ENCODE results near the gene NUDT22.

The NUDT22 gene

DNA sequence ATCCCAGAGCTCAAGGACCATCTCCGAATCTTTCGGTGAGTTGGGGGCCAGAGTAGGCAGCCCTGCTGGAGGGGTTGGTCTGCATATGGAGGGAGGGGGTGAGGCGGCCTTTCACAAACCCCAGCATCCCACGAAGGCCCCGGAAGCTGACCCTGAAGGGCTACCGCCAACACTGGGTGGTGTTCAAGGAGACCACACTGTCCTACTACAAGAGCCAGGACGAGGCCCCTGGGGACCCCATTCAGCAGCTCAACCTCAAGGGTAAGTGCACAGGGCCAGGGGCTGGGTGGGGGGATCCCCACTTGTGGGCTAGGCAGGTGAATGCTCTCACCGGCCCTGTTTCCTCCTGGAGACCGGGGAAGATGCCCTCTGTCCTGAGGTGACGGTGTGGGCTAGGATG, 6.3 kb upstream of the NUDT22 start:
- Histone ChIP-seq H3K27ac (ENCODE audit: low read depth, low read length, severe bottlenecking) (no peak overlapping the region), H3K36me3 (ENCODE audit: control insufficient read depth, insufficient read depth, low read length) (peaks cover 34% of the 10 kb centered on the region), H3K4me1 (ENCODE audit: control insufficient read depth, insufficient read depth, low read length, poor library complexity, severe bottlenecking) (no peaks in the 10 kb centered on the region), H3K9me3 (ENCODE audit: control insufficient read depth, low read length) (no peaks in the 10 kb centered on the region), H3K4me3 (ENCODE audit: extremely low read depth, insufficient read depth, low read length, poor library complexity, severe bottlenecking) (no peak overlapping the region)
- WGBS, 2 experiments (ENCODE audit: insufficient coverage in 2 of 2): 98 to 100% methylated on average over 5 to 6 of the region's 10 CpGs

DNA sequence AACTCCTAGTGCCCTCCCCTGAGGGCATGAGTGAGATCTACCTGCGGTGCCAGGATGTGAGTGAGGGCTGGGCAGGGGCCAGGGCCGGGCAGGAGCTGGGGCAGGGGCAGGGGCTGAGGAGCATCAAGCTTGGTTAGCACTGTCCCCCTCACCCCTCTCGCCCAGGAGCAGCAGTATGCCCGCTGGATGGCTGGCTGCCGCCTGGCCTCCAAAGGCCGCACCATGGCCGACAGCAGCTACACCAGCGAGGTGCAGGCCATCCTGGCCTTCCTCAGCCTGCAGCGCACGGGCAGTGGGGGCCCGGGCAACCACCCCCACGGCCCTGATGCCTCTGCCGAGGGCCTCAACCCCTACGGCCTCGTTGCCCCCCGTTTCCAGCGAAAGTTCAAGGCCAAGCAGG, 5.8 kb upstream of the NUDT22 start:
- Histone ChIP-seq H3K36me3 (ENCODE audit: control insufficient read depth, insufficient read depth, low read length) (peaks cover 29% of the 10 kb centered on the region), H3K27ac (ENCODE audit: low read depth, low read length, severe bottlenecking) (no peak overlapping the region), H3K9me3 (ENCODE audit: control insufficient read depth, low read length) (no peaks in the 10 kb centered on the region), H3K4me3 (ENCODE audit: extremely low read depth, insufficient read depth, low read length, poor library complexity, severe bottlenecking) (no peak overlapping the region), H3K4me1 (ENCODE audit: control insufficient read depth, insufficient read depth, low read length, poor library complexity, severe bottlenecking) (peaks cover 3% of the 10 kb centered on the region)
- 92 to 93% methylated on average over 17 of the region's 17 CpGs for WGBS, 2 experiments (ENCODE audit: insufficient coverage in 2 of 2)

DNA sequence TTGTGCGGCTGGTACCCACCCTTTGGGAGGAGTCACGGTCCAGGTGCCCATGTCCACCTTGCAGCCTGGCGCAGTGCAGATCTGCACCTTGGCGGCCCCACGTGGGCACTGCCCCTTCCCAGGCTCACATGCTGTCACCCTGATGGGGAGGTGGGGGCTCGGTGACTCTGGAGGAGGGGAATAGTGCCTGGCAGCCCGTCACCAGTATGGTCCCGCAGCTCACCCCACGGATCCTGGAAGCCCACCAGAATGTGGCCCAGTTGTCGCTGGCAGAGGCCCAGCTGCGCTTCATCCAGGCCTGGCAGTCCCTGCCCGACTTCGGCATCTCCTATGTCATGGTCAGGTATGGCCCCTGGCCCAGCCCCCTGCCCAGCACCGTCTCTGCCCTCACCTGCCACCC, 5.3 kb upstream of the NUDT22 start:
- 94 to 99% methylated on average over 14 of the region's 14 CpGs for WGBS, 2 experiments (ENCODE audit: insufficient coverage in 2 of 2)
- Histone ChIP-seq H3K4me3 (ENCODE audit: extremely low read depth, insufficient read depth, low read length, poor library complexity, severe bottlenecking) (no peak overlapping the region), H3K27ac (ENCODE audit: low read depth, low read length, severe bottlenecking) (no peak overlapping the region), H3K9me3 (ENCODE audit: control insufficient read depth, low read length) (no peaks in the 10 kb centered on the region), H3K36me3 (ENCODE audit: control insufficient read depth, insufficient read depth, low read length) (peaks cover 29% of the 10 kb centered on the region), H3K4me1 (ENCODE audit: control insufficient read depth, insufficient read depth, low read length, poor library complexity, severe bottlenecking) (peaks cover 6% of the 10 kb centered on the region)

DNA sequence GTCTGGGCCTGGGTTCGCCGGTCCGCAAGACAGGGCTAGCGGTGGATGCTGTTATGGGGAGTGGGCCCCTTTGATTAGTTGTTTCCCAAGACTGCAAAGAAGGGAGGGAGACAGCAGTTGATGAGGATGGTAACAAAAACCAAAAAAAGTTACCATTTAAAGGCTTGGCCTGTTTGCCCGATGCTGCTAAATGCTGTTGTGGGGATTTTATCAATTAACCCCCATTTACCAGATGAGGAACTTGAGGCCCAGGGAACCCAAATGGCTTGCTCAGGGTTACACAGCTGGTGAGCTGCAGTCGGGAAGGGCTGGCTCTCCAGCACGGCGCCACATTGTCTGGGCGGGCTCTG, 3.4 kb upstream of the NUDT22 start:
- peaks cover 11% of the 10 kb centered on the region for H3K4me1 ChIP-seq (ENCODE audit: control insufficient read depth, insufficient read depth, low read length, poor library complexity, severe bottlenecking)
- 97 to 98% methylated on average over 8 of the region's 9 CpGs for WGBS, 2 experiments (ENCODE audit: insufficient coverage in 2 of 2)
- H3K27ac ChIP-seq (ENCODE audit: low read depth, low read length, severe bottlenecking): no peak overlapping the region

DNA sequence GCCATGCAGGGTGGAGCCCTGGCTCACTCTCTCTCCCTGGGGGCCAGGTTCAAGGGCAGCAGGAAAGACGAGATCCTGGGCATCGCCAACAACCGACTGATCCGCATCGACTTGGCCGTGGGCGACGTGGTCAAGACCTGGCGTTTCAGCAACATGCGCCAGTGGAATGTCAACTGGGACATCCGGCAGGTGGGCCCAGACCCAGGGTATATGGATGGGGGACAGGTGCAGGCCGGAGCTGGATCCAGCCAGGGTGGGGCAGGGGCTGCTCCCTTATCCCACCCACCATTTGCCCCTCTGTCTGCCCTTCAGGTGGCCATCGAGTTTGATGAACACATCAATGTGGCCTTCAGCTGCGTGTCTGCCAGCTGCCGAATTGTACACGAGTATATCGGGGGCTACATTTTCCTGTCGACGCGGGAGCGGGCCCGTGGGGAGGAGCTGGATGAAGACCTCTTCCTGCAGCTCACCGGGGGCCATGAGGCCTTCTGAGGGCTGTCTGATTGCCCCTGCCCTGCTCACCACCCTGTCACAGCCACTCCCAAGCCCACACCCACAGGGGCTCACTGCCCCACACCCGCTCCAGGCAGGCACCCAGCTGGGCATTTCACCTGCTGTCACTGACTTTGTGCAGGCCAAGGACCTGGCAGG, 2.9 kb upstream of the NUDT22 start:
- Histone ChIP-seq H3K4me1 (ENCODE audit: control insufficient read depth, insufficient read depth, low read length, poor library complexity, severe bottlenecking) (peaks cover 11% of the 10 kb centered on the region), H3K27ac (ENCODE audit: low read depth, low read length, severe bottlenecking) (no peak overlapping the region), H3K4me3 (ENCODE audit: extremely low read depth, insufficient read depth, low read length, poor library complexity, severe bottlenecking) (no peak overlapping the region), H3K36me3 (ENCODE audit: control insufficient read depth, insufficient read depth, low read length) (peaks cover 29% of the 10 kb centered on the region), H3K9me3 (ENCODE audit: control insufficient read depth, low read length) (no peaks in the 10 kb centered on the region)
- 96 to 97% methylated on average over 22 to 23 of the region's 24 CpGs for WGBS, 2 experiments (ENCODE audit: insufficient coverage in 2 of 2)

More for the DNA sequence above, 3.4 kb upstream of the NUDT22 start:
- no peaks in the 10 kb centered on the region for H3K9me3 ChIP-seq (ENCODE audit: control insufficient read depth, low read length)
- peaks cover 29% of the 10 kb centered on the region for H3K36me3 ChIP-seq (ENCODE audit: control insufficient read depth, insufficient read depth, low read length)
- H3K4me3 ChIP-seq (ENCODE audit: extremely low read depth, insufficient read depth, low read length, poor library complexity, severe bottlenecking): no peak overlapping the region

DNA sequence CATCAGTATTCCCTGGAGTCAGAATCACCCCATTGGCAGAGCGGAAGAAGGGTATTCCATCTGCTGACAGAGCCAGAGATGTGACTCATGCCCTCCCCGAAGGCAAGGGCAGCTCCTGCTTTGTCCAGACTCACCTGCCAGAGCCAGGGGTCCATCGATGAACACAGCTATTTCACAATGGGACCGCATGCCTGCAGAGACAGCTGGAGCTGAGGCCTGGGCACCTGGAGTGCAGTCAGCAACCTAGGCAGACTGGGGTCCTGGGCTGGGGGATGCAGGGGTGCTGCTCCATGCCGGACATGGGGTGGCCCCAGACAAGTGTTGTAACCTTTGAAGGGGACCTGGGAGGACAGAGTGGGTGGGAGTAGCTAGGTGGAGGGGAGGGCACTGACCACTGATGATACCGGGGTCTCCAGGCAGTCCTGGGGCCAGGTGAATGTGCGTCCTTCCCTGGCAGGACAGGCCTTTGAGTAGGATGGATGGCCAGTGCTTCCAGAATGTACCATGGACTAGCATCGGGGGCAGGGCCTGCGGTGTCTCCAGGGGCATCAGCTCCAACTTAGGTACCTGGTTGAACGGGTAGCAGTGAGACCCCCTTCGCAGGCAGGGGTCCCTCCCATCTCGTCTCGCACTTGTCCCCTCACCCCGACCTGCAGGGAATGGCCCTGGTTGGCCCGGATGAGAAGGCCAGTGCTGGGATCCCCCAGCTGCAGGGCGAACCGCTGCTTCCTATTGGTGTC, 1.8 kb upstream of the NUDT22 start:
- 93 to 96% methylated on average over 16 to 17 of the region's 17 CpGs for WGBS, 2 experiments (ENCODE audit: insufficient coverage in 2 of 2)
- Histone ChIP-seq H3K36me3 (ENCODE audit: control insufficient read depth, insufficient read depth, low read length) (peaks cover 31% of the 10 kb centered on the region), H3K4me3 (ENCODE audit: extremely low read depth, insufficient read depth, low read length, poor library complexity, severe bottlenecking) (no peak overlapping the region)

DNA sequence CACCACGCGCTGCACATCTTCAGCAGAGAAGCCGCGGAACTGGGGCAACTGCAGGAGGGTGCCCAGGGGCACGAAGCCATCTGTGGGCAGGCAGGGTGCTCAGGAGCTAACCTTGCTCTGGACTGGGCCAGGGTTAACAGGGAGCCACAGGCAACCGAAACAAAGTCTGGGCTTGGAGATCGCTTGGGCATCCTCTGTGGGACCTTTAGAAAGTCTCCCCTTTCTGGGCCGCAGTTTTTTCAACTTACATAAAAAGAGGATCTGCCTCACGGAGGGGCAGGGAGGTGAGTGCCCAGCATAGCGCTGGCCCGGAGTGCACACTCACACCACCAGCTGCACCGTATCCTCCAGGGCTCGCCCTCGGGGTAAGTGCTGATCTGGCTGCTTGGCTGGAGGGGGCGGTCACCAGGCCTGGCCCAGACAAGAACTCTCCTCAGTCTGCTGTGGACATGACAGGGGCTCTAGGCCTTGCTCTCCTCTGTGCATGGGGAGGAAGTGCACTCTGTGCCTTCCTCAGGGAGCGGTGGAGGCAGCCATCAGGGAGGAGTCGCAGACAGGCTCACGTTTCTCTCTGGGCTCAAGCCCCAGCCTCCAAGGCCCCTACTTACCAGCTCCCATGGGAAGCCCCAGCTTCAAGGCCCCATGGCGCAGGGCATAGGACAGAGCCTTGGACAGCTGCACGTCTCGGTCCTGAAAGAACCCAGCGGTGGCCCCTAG, 1.0 kb upstream of the NUDT22 start:
- WGBS, 2 experiments (ENCODE audit: insufficient coverage in 2 of 2): 80 to 82% methylated on average over 17 to 19 of the region's 22 CpGs
- Histone ChIP-seq H3K4me3 (ENCODE audit: extremely low read depth, insufficient read depth, low read length, poor library complexity, severe bottlenecking) (peak overlapping the region; percentile 60), H3K27ac (ENCODE audit: low read depth, low read length, severe bottlenecking) (peak overlapping the region; percentile 37), H3K36me3 (ENCODE audit: control insufficient read depth, insufficient read depth, low read length) (peaks cover 30% of the 10 kb centered on the region), H3K4me1 (ENCODE audit: control insufficient read depth, insufficient read depth, low read length, poor library complexity, severe bottlenecking) (peaks cover 11% of the 10 kb centered on the region), H3K9me3 (ENCODE audit: control insufficient read depth, low read length) (no peaks in the 10 kb centered on the region)

More for the DNA sequence above, 1.8 kb upstream of the NUDT22 start:
- Histone ChIP-seq H3K9me3 (ENCODE audit: control insufficient read depth, low read length) (no peaks in the 10 kb centered on the region), H3K4me1 (ENCODE audit: control insufficient read depth, insufficient read depth, low read length, poor library complexity, severe bottlenecking) (peaks cover 11% of the 10 kb centered on the region), H3K27ac (ENCODE audit: low read depth, low read length, severe bottlenecking) (no peak overlapping the region)

DNA sequence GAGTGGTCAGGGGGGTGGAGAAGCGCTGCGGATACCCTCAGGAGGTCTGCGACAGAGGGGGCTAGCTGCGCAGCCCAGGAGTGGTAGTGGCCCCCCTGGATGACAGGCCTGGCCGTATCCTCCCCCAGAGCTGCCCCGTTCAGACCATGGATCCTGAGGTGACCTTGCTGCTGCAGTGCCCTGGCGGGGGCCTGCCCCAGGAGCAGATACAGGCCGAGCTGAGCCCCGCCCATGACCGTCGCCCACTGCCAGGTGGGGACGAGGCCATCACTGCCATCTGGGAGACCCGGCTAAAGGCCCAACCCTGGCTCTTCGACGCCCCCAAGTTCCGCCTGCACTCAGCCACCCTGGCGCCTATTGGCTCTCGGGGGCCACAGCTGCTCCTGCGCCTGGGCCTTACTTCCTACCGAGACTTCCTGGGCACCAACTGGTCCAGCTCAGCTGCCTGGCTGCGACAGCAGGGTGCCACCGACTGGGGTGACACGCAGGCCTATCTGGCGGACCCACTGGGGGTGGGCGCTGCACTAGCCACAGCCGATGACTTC, 505 bp downstream of the NUDT22 start:
- Histone ChIP-seq H3K9me3 (ENCODE audit: control insufficient read depth, low read length) (no peaks in the 10 kb centered on the region), H3K27ac (ENCODE audit: low read depth, low read length, severe bottlenecking) (no peak overlapping the region), H3K4me1 (ENCODE audit: control insufficient read depth, insufficient read depth, low read length, poor library complexity, severe bottlenecking) (peaks cover 11% of the 10 kb centered on the region), H3K4me3 (ENCODE audit: extremely low read depth, insufficient read depth, low read length, poor library complexity, severe bottlenecking) (peak overlapping the region; percentile 60), H3K36me3 (ENCODE audit: control insufficient read depth, insufficient read depth, low read length) (peaks cover 18% of the 10 kb centered on the region)
- WGBS, 2 experiments (ENCODE audit: insufficient coverage in 2 of 2): 36 to 38% methylated on average over 23 to 26 of the region's 26 CpGs

DNA sequence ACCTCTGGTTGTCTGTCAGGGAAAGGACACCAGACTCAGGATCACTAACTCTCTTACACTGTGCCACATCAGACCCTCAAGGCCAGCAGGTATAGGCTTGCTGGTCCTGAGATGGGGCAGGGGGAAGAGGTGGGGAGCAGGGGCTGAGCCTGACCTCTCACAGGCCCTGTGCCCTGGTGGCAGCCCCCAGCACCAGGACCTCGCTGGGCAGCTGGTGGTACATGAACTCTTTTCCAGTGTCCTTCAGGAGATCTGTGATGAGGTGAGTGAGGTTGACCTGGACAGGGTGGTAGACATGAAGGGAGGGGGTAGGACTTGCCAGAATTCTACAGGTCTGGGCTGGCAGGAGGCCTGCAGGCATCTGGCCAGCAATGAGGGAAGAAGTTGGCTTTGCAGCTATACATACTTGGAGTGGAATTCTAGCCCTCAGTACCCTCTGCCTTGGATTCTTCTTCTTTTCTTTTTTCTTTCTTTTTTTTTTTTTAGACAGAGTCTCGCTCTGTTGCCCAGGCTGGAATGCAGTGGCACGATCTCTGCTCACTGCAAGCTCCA, 1.4 kb downstream of the NUDT22 start:
- Histone ChIP-seq H3K4me1 (ENCODE audit: control insufficient read depth, insufficient read depth, low read length, poor library complexity, severe bottlenecking) (peaks cover 11% of the 10 kb centered on the region), H3K9me3 (ENCODE audit: control insufficient read depth, low read length) (no peaks in the 10 kb centered on the region), H3K36me3 (ENCODE audit: control insufficient read depth, insufficient read depth, low read length) (peaks cover 18% of the 10 kb centered on the region), H3K27ac (ENCODE audit: low read depth, low read length, severe bottlenecking) (no peak overlapping the region), H3K4me3 (ENCODE audit: extremely low read depth, insufficient read depth, low read length, poor library complexity, severe bottlenecking) (no peak overlapping the region)
- WGBS, 2 experiments (ENCODE audit: insufficient coverage in 2 of 2): 88% methylated on average over 1 of the region's 3 CpGs; no CpG with 5 or more reads in 1 of the 2 experiments

DNA sequence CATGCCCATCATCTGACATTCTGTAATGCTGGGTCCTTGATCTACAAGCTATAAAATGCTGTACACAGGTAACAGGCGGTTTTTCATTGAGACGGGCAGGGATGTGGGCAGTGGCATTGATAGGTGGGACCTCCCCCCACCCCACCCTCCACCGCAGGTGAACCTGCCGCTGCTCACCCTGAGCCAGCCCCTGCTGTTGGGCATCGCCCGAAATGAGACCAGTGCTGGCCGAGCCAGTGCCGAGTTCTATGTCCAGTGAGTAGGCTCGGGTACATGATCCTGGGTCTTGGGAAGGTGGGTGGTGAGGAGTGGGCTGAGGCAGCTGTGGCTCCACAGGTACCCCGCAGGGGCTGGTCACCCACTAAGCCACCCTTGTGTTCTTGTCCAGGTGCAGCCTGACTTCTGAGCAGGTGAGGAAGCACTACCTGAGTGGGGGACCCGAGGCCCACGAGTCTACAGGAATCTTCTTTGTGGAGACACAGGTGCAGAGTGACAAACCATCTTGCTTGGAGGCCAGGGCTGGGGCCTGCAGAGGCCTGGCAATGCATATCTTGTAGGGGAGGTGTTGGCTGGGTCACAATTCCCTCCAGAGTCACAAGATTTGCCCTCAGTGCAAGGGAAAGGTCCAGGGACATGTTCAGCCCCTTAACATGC, 3.1 kb downstream of the NUDT22 start:
- peaks cover 7% of the 10 kb centered on the region for H3K36me3 ChIP-seq (ENCODE audit: control insufficient read depth, insufficient read depth, low read length)
- no peak overlapping the region for H3K4me3 ChIP-seq (ENCODE audit: extremely low read depth, insufficient read depth, low read length, poor library complexity, severe bottlenecking)
- no peak overlapping the region for H3K27ac ChIP-seq (ENCODE audit: low read depth, low read length, severe bottlenecking)
- H3K9me3 ChIP-seq (ENCODE audit: control insufficient read depth, low read length): no peaks in the 10 kb centered on the region
- H3K4me1 ChIP-seq (ENCODE audit: control insufficient read depth, insufficient read depth, low read length, poor library complexity, severe bottlenecking): peaks cover 11% of the 10 kb centered on the region
- WGBS, 2 experiments (ENCODE audit: insufficient coverage in 2 of 2): 98% methylated on average over 9 to 10 of the region's 12 CpGs

Measured in mesodermal cell (in vitro differentiated cells).